Activated T-helper 1 cell treated with anti-CD3 and anti-CD28 coated beads, Interleukin-2, amount 50 U/mL, for 16 hours (primary cell): Measurements from ENCODE around the gene TMEM212.

Experiments used
- DNase-seq, 2 donors: peaks; one replicate each; pipeline ENCODE4 v3.0.0-alpha.2; 2020; ENCODE audit warnings: low read depth in 1 of 2, low spot score in 1 of 2

TMEM212 gene

DNA sequence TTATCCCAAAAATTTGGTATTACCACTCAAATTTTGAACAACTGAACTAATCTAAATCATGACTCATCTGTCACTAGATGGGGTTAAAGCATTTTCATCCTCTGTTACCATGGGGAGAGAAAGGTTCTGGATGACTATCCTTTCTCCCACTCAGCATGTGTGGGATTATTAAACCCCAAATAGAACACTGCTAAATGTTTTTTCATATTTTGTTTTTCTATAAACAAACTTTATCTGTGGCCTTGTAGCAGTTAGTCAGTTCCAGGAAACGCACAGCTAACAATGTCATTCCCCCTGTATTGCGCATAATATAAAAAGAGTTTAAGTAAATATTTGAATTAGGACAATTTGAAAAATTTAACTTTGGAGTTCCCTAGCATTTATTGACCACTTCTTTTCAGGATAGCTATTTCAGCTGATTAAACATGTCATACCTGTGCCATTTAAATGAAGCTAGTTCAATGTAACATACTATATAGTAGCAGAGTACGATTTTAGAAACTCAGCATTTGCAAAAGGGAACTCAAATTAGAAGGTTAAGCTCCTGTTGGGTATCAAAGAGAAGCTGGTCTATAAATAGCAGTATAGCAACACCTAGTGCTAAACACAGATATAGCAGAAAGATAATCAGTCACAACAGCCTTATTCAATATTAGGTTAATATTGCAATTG is 9.2 kb upstream of the TMEM212 start:
- no peak for DNase-seq

DNA sequence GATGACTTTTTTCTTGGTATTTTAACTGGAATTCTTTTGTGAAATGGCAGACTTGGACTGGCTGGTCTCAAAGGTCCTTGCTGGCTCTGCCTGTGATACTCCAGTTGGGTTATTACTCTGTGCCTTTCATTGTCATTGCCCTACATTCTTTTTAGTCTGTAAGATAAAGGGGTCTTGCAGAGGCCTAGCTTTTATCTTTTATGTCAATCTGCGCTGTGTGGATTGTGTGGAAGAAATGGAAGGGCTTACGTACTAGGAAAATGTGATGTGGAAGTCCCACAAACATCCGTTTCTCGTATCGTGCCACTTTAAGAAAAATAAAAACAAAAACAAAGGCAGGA is 8.7 kb upstream of the TMEM212 start:
- DNase-seq: no peak

DNA sequence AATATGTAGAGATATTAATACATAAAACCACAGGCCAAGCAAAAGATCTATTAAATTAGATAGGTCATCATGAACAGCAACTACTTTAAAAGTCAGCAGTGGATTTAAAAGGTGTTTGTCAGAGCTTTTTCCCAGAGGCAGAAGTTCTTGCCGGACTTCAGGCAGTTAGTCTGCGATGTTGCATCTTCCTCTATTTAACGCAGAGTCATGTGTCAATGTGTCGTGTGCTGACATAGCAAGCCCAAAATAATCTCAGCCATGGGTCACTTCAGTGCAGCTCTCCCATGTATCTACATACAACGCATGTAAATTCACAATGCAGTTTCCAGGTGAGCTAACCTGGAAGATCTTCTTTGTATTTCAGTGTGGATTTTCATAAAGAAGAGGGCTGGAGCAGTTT is 8.0 kb upstream of the TMEM212 start:
- no peak for DNase-seq

DNA sequence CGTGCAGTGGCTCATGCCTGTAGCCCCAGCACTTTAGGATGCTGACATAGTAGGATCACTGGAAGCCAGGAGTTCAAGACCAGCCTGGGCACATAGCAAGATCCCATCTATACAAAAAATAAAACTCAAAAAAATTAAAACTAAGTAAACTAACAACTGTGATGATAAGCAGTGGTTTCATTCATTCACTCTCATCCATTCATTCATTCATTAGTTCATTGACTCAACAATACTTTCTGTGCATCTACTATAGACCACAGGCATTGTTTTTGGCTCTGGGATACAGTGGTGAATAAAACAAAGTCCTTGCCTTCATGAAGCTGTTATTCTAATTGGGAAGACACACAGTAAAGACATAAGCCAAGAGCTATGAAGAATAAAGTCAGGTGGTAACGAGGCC is 7.5 kb upstream of the TMEM212 start:
- no peak for DNase-seq

DNA sequence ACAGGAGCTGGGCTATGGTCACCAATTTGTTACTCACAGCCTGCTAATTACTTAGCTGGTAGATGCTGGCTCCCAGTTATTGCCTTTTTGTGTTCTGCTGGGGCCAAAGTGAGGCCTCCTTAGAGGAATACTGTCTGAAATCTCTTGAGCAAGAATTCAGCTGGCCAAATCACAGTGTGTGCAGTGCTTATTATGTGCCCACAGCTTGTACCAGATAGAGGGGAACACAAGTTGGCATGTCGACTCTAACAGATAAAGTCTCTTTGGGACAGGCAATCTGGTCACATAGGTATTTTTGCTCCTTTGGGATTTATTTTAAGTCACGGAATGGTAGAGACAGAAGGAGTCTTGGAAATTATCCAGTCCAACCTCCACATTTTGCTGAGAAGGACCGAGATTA is 6.3 kb upstream of the TMEM212 start:
- DNase-seq: no peak

DNA sequence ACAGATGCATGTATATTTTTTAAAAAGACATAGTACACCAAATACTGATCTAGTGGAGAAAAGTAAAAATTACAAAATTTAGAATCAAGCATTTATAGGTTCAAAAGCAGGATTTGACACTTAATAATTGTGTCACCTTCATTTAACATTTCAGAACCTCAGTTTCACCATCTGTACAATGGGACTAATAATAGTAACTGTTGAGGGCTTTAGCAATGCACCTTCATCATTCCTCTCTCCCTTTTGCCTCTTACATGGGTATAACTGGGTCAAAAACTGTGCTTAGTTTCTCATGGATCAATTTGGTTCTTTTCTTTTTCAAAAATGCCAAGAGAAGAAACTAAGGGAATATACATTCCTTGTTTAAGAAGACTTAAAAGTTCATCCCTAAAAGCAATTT is 5.5 kb upstream of the TMEM212 start:
- no peak for DNase-seq

DNA sequence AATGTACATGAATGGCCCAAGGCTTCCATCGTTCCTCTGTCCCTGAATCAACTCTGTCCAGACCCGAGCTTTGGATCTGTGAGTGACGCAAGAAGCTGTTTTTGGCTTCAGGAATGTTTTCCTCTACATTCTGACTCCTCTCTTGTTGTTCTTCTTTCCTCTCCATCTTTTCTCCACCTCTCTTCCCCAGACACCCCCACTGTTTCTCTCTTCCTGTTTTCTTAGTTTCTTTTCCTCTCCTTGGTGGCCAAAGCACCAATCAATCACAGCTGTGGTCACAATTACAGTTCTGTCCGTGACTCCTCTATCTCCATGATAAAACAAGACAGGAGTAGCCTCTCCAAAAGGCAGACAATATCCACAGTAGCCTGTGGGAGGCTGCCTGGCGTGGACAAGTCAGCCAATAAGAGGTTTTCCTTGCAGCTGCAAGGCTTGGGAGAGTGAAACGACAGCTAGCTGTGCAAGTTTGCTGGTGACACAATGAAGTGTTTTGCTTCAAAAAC is 4.9 kb upstream of the TMEM212 start:
- no peak for DNase-seq

DNA sequence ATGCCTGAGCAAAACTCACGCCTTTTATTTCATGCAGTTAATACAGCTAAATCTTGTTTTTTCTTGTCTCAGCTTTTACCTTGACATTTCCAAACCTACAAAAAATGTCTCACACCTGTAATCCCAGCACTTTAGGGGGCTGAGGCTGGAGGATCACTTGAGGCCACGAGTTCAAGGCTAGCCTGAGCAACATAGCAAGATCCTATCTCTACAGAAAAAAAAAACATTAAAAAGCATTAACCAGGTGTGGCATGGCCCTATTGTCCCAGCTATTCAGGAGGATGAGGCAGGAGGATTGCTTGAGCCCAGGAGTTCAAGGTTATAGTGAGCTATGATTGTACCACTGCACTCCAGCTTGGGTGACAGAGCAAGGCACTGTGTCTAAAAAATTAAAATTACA is 3.9 kb upstream of the TMEM212 start:
- DNase-seq: no peak

DNA sequence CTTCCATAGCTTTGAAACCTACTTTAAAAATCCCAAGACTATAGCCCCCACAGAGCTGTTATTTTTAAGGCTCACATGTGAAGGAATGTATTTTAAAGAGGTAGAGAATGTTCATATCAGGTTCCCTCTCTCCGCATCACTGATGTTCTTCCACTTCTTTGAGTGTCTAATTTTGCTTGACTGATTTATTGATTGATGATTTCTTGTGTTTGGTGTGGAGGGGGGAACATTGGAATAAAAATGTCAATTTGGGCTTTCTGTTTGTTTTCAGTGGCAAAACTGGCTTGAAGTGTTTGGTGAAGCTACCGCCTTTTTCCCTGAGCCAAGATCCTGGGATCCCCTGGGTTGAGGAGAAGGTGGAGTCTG is 2.7 kb upstream of the TMEM212 start:
- DNase-seq: no peak

DNA sequence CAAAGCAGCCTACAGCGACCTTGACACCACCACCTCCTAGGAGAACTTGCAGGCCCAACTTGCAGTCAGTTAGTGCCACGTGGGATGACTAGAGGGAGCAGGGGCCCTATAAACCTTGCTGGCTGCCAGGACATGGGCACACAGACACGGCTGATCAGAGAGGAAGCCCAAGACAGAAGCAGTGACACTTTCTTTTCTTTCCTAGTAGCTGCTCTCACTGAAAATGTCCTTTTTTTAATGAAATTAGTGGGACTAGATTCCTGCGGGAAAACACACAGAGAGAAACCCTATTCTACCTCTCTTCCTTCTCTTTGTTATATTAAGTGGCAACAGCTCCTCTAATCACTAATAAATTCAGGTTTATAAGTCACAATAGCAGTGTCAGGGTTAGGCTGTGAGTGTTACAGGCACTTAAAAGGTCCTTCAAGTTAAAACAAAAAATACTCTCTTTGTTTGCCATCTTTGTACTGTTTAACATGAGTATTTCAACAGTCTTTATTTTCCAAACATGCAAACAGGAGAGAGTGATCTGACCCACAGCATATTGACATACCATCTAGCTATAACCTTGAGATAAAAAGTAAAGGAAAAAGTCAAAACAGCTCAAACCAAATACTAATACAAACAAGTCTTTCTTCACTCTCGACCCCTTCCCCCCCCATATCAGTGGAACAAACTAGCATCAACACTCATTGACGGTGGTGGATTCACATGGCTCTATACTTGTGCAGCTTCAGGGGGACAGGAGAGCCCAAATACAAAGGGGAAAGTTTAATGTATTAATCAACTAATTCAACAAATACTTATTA is 2.1 kb upstream of the TMEM212 start:
- DNase-seq: no peak

DNA sequence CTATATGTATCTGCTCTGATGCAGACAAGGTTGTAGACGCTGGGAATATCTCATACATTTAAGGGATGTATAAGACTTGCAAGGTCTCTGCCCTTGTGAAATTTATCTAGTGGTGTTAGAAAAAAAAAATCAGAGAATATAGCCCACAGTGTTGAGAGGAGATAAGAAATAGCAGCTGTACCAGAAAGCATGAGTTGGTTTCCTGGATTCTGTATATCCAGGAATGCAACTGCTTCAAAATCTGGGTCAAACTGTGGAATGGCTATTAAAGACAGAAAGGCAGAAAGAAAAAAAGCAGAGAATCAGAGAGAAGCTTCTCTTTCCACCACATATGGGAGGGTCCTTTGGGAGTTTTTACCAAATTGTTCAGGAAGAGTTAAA is 1.5 kb upstream of the TMEM212 start:
- no peak for DNase-seq

DNA sequence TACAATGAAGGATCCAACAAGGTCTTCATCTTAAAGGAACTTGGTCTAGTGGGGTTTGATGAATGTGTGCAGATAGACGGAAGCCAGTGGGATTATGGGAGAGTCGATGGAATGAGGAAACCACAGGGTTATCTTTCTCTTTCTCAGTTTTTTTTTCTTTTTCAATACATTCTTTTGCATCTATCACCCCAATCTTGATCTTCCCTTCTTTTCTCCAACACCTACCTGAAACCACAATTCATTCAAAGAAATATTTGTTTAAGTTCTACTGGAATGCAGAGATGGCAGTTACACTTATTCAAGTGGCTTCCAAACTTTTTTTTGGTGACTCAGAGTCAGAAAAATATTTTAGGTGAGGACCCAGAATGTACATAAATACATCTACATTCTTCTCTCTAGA is 1.7 kb downstream of the TMEM212 start:
- no peak for DNase-seq

DNA sequence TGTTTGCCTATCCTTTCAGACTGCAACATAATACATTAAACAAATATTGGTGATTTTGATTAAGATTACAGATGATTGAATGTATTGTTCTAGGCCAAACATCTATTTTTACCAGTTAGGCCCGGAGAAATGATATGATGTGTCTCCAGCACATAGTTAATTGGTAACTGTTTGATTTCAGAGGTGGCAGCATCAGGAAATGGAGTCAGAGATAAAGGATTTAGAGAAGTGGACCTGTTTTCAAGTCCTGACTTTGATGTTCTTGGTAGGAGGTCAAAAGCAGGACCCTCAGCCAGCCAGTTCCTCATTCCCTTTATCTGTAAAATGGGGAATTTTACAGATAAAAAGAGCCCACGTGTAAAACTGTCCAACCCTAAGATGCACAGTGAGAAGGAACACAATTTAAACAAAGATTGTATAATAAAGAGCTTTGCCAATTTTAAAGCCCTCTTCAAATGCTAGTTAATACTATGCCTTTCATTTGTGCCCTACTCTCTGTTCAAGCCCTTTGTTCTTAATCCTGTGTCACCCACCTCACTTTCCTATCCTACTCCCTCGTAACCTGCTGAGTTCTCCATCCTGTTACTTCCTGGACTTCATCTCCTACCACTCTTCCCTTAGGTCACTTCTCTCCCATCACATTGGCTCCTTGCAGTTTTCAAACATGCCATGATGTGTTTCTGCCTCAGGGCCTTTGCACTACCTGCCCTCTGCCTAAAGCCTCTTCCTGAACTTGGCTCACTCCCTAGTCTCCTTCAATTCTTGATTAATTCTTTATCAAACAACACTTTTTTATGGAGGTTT is 2.5 kb downstream of the TMEM212 start:
- DNase-seq: no peak

DNA sequence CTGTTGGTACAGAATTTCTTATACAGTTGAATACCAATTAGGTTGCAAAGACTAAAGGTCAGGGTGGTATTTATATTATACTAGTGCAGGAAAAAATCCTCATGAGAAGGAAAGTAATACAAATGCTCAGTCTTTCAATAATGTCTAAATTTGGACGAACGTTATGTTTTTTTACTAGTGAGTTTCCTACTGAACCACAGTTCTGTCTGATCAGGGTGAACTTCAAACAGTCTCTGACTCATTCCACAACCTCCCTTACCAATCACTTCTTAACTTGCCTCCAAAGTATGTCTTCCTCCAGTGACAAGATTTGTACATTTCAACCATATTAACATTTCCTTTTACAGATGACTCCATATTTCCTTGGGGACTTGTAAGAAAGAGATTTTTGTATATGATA is 3.4 kb downstream of the TMEM212 start:
- no peak for DNase-seq

DNA sequence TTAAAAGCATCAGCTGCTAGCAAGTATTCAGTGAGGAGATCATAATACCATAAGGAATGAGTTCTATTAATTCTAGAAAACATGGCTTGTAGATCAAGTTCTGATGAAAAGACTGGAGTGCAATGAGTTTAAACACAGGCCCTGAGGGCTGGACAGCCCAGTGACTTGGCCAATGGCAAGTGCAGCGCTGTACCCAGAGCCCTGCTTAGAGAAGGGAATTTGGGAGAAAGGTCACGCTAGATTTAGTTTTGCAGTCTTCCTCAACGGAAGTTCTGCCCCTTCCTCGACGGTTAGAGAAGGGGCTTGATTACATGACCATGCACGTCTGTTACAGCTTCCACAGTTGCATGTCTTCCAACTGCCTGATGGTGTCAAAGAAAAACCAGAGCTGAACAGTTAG is 4.0 kb downstream of the TMEM212 start:
- DNase-seq: no peak

DNA sequence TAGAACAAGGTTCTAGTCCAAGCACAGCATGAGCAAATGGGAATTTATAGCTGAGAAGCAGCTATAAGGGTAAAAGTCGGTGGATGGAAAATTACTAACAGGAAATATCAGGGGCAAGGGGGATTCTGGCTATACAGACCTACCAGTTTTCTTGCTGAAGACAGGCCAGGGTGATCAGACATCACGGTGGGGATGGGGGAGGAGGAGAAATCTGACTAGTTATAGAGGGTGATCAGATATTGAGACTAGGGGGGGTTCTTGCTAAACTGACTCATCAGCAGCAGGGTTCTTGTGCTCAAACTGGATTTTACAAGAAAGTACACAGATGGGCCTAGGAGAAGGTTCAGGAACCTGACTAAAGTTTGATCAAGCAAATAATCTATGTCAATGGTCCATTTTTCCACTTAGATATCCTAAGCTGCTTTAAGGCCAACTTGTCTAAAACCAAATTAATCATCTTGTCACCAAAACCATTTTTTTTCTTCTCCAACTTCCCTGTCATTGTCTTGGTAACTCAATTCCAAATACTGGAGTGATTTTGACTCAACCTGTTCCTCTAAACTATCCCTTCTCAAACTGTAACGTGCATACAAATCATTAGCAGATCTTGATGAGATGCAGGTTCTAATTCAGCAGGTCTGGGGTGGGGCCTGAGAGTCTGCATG is 4.6 kb downstream of the TMEM212 start:
- no peak for DNase-seq

DNA sequence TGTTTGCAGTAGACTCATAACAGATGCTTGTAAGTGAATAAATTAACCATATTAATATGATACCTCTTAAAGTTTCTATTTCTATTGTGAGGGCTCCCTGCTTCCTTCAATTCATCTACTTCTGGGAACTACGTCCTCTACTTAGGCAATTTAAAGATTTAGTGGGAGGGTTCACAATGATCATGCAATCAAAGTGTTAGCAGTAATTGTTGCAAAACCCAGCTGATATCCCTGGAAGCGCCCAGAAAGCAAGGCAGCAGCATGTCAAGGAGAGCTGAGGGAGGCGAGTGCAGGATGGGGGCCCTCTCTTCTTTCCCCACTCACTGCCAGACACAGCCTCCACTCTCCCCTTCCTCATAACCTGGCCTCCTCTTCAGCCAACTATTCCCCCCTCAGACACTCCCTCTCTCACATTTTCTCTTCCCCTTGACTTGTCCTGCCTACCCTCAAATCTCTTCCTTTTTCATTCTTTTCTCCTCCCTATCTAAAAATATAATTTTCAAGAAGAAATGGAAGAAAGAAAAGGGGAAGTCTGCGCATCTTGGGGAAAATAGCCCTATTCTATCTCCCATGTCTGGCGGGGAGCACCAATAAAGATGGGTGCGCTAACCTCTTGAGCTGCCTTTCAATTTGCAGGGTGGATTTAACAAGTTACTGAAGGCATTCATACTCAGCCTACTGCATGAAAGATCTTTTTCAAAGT is 6.6 kb downstream of the TMEM212 start:
- no peak for DNase-seq

DNA sequence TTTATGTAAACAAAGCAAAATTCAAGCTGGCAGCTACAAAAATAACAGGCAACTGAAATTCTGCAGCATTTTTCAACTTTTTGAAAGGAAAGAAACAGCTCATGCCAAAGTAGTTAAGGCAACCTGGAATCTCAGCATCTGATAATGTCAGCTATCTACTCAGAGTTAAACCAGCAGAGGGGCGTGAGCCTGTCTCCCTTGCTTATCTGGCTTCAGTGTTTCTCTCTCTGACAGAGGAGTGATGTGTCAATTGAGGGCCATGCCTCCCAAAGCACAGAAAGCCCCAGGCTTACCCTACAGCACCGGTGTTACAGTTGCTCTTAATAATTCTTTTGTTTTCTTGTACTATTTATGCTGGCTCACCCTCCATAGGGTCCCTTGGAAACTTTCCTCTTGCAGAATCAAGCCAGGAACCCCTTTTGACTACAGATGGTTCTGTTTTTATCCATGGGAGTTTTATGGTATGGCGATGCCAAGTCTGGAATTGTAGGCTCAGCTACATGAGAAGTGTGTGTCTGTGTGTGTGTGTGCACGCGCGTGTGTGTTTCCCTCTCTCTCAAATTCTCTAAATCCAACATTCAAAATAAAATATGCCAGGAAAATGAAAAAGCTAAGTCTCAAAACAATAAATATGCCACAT is 7.3 kb downstream of the TMEM212 start:
- no peak for DNase-seq

DNA sequence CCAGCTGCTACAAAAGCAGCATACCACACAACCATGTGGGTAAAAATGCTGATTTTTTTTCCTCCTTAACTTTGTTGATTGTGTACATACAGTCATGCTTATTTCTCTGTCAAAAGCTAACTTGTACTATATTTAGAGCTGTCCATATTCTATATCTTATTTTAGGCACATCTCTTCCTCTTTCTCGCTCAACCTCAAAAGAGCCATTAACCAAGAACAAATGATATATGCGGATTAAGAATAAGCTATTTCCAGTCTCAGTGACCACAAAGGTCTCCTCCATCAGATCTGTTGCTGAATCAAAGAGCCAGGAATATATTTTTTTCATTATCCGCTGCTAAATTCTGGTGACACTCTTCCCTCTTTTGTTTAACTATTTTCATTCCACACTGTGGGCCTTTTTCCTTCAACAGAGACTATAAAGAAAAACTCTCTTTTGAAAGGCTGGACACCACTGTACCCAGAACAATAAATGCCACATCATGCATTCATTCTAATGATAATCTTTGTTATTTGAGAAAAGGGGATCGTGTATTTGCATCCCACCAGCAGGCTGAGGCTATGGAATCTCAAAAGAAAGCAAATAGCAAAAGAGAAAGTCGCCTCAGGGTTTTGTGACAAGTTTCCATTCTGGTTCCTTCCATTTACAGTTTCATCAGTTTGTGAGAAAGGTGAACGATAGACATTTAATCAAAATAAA is 8.0 kb downstream of the TMEM212 start:
- DNase-seq: no peak

DNA sequence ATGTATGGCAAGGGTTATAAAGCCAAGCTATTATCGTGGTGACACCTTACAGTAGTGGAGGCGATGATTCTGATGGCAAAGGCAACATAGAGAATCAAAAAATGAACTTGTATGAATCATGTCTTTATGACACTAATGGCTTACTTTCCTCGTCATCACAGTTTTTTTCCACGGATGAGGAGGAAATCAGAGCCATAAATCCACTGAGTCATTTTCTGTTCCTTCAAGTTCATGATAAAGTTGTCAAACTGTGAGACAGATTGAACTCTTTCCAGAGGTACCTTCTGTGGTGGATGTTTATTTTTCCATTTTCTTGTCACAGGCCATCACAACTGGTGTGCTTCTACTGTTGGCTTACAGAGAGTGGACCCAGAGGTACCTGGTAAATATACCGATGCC is 8.5 kb downstream of the TMEM212 start:
- DNase-seq: no peak
